HG03439 (cell line): ENCODE measurements around the gene SUMO3.

Experiments
- ATAC-seq: cut with Tn5 transposase; IDR thresholded peaks from one replicate; pipeline ENCODE4 v1.9.1; 2021; ENCODE audit warnings: mild to moderate bottlenecking, moderate library complexity; ENCODE audit not compliant: unreplicated experiment

Gene SUMO3

GRCh38 chr21:44817914-44818639 is at the start of gene SUMO3:
Gene SUMO3 (minus strand): TSS chr21:44818062. CDS start chr21:44817968, 94 bp downstream.
- ATAC-seq, result peak; percentile 63

GRCh38 chr21:44867464-44867863 is 49.6 kb upstream of the SUMO3 start:
- ATAC-seq, result no peak

DNA sequence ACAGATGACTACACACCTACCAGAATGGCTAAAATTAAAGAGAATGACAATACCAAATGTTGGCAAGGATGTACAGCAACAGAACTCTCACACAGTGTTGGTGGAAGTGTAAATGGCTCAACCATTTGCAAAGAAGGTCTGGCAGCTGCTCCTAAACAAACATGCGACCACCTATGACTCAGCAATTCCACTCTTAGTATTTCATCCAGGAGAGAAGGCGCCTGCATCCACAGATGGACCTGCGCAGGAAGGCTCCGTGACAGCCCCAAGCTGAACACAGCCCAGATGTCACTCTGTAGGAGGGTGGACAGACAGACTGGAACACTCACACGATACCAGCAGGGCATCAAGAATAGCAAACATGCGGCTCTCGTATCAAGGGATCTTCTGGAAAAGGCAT is 48.9 kb upstream of the SUMO3 start:
- ATAC-seq, result no peak

DNA sequence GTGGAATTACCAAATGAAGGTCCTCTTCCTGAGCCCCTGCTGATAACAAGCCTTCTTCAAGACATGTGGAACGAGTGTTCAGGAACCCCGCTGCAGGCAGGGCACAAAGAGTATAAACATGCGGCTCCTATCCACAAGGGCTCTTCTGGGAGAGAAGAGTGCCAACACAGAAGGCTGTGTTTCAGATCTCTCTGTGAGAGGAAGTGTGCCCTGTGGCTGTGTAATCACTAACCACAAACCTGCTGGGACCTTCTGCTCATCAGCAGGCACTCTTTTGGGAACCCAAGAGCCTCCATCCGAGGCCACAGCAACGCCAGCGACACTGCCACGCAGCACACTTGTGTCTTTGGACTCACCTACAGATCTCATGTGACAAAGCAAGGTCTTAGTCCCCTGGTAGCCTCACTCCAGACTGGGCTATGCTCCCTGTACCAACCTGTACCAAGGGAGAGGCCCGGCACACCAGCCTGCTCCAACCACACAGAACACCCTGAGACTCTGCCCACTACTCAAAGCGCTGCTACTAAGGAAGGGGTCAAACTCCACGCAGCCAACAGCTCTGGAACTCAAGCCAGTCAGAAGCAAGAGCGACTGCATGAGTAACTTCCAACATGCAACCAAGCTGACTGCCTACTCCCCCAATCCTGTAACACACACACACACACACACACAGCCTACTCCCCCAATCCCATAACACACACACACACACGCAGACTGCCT is 47.9 kb upstream of the SUMO3 start:
- ATAC-seq, result no peak

- no peak for ATAC-seq
Observed at GRCh38 chr21:44862869-44863685, 45.2 kb upstream of the SUMO3 start.

DNA sequence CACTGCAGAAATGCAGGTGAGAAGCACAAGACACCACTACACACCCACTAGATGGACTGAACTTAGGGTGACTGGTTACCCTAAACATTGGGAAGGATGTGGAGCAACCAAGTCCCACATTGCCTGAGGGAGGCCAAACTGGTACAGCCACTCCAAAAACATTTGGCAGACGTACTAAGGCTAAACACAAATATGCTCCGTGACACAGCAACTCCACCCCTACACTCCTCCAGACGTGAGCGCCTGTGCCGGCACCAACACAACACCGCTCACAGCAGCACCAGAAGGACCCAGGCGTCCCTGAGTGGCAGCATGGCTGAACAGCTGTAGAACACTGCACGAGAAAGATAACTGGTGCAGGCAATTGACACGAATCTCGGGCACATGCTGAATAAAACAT is 40.9 kb upstream of the SUMO3 start:
- ATAC-seq, result no peak

GRCh38 chr21:44858291-44858690 is 40.4 kb upstream of the SUMO3 start:
- ATAC-seq, result no peak

DNA sequence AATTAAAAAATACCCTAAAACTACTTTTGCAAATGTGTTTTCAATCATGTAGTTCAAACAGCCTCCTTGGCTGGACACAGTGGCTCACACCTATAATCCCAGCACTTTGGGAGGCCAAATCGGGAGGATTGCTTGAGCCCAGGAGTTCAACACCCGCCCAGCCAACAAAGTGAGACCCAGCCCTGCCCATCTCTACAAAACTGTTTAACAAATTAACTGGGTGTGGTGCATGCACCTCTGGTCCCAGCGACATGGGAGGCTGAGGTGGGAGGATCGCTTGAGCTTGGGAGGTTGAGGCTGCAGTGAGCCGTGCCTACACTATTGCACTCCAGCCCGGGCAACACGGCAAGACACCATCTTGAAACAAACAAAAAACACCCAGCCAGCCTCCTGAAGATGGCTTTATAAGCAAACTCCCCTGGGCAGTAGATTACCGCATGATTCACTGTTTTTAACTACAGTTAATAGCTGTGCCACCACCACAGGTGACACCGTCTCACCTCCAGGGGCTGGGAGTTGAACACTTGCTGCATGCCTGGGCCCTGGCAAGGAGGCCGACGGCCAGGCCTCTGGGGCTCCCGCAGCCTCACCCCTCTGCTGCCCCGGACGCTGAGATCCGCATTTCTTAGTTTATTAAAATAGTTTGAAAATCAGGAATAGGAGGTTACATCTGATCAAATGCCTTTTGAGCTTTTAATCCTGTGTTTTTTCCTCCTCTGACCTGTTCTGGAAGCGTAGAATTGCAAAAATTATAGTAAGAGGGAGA is 39.4 kb upstream of the SUMO3 start:
- no peak for ATAC-seq

DNA sequence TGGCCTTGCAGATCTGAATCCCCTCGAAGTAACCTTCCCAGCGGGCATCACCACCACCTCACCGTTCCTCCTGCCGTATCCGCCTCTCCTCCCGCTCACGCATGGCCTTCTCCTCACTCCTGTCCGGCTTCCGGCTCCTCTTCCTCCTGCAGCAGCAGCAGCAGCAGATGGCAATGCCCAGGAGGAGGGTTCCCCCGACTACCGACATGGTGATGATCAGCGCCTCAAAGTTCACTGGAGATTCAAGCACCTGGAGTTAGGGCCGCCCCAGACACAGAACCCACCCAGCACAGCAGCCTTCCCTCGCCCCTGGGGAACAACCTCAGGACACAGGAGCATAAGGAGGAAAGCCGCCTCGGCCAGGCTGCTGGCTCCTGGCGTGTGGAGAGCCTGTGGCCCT is 38.3 kb upstream of the SUMO3 start:
- ATAC-seq, result no peak

- ATAC-seq, result no peak
Observed at GRCh38 chr21:44855572-44855971, 37.7 kb upstream of the SUMO3 start.

- no peak for ATAC-seq
Observed at GRCh38 chr21:44854664-44855446, 37.0 kb upstream of the SUMO3 start.

- ATAC-seq, result no peak
Observed at GRCh38 chr21:44854391-44854663, 36.5 kb upstream of the SUMO3 start.

DNA sequence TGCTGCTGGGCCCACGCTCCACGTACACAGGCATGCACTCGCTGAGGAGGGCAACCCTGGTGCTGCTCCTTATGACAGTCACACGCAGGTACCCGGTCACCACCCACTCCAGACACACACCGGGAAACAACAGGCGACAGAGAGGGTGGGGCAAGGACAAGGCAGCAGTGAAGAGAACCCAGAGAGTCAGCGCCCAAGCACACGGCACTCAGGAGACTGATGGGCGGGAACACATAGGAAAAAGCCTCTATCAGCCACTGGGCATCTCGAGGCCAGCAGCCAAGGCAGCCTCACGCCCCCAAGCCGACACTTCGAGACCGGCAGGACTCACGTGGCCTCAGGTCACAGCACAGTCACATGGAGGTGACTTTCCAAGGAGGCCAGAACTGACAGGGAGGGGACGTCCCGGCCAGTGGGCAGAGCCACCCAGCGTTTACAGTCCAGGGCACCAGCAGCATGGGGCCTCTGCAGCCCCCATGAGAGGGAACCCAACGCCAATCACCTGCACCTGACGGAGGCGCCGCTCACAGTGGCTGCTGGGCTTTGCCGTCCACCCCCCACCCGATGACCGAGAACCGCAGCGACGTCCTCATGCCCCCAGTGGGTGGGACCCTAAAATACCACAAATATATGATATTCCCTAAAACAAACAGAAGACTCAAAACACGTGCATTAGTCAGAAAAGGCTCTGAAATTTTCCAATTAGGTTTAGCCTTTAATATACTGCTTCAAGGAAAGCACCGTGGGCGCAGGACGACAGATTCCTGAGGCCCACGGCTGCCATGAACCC is 35.9 kb upstream of the SUMO3 start:
- ATAC-seq, result no peak

DNA sequence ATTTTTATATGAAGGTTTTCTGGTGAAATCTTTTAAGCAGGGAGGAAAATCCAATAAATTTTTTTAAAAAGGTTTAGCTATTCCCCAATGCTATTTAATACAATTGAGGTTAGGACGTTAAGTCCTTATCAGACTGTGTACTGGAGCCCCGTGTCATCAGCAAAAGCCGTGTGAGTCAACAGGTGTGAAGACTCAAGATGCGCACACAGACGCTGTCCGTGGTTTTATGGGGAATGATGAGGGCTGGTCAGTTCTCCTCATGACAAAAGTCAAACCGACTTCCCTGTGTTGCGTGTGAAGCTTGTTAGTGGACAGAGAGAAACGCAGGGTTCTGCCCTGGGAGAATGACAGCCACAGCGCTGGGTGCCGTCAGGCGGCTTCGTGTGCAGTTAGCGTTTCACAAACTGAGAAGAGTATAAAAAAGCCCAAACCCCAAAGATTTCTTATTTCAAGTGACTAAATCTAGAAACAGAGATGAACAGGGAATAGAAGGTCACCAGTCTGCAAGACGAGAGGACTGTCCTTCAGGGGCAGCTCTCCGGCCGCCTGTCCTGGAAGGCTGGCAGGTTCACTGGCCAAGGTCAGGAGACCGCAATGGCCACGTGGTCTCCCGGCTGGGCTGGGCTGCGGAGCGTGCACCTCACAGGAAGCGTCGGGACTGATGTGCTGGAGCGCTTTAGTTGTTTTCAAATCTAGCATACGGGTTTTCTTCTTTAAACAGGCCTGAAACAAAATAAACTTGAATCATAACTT is 33.2 kb upstream of the SUMO3 start:
- no peak for ATAC-seq

DNA sequence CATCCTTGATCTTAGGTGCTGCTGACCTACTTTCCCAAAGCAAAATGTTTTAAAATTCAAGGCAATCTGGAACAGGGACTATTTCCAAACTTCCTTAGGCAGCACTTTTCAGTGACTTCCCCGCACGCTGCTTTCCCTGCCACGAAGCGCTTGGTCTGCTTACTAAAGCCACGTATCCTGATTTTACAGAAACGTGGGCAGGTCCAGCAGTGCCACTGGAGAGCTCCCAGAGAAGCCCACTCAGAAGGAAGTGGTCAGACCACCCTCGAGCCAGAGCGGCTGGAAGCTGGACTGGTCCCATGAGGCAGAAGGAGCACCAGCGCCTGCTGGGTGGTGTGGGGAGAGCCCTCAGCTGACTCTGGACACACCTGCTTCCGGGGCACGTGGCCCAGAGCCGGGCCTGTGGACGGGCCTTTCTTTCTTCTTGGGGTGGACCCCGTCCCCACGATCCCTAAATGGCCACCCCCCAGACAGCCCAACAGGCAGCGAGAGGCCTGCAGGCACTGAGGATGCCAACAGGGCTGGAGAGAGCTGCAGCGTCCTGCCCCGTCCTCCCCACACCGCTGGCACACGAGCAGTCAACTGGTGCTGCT is 32.4 kb upstream of the SUMO3 start:
- ATAC-seq, result no peak

- no peak for ATAC-seq
Observed at GRCh38 chr21:44849616-44850130, 31.8 kb upstream of the SUMO3 start.

DNA sequence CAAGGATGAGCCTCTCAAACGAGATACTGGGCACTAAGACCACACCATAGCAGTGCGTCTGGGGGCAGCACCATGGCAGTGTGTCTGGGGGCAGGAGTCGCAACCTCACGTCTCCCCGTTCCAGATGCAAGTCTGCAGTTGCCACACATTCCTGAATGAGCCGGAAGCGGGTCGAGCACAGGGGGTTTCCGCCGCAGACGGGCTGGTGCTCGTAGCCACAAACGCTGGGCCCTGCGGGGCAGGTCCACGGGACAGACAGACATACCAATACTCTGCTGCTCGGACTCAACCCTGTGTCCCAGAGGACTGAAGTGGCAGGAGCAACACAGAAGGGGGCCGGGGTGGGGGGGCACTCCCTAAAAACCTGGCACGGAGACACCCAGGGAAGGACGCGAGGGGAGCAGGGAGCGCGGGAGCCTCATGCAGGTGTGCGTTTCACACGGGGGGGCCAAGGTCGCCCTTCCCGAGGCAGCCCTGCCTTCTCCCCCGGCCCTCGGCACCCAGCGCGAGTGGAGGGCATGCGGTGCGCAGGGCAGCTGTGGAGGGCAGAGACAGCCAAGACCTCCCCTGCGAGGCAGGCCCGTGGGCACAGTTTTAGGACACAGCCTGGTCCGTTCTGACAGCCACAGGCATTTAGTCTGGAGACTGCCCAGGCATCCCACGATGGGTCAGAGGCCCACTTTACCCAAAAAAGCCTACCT is 31.1 kb upstream of the SUMO3 start:
- no peak for ATAC-seq
